Smooth muscle cell (in vitro differentiated cells): ENCODE results near the gene STBD1. TPM values are rescaled to one million over a fixed set of nuclear protein-coding genes. Genes with fewer than 3 reads are reported as not detected.
A peak's percentile ranks its signal among the peaks of the same experiment; 100 is the strongest.

Experiments
- DNase-seq: peaks from one replicate; lab custom pipeline; 2025; ENCODE audit not compliant: unreplicated experiment; lab: John Stamatoyannopoulos, UW
- H2AFZ ChIP-seq: fragments of 200-600 bp; sonication (generic); 2 replicates; pipeline ENCODE4 v1.6.0; 2016; ENCODE audit warnings: antibody characterized with exemption, low read depth, mild to moderate bottlenecking
- H3F3A ChIP-seq: fragments of 200-600 bp; sonication (generic); 2 replicates; pipeline ENCODE4 v1.6.0; 2017; ENCODE audit warnings: antibody characterized with exemption, low read depth
- H3K27ac ChIP-seq: fragments of 200-600 bp; sonication (generic); 2 replicates; pipeline ENCODE4 v1.5.1; 2016; ENCODE audit warnings: low read depth, mild to moderate bottlenecking
- H3K27me3 ChIP-seq: fragments of 200-600 bp; sonication (generic); 2 replicates; pipeline ENCODE4 v1.6.1; 2016; ENCODE audit warnings: low read depth, mild to moderate bottlenecking
- H3K36me3 ChIP-seq: fragments of 200-600 bp; sonication (generic); 2 replicates; pipeline ENCODE4 v1.5.1; 2016; ENCODE audit warnings: low read depth
- H3K4me1 ChIP-seq: fragments of 200-600 bp; sonication (generic); 2 replicates; pipeline ENCODE4 v1.5.1; 2016; ENCODE audit warnings: low read depth
- H3K4me2 ChIP-seq: fragments of 200-600 bp; sonication (generic); 2 replicates; pipeline ENCODE4 v1.6.0; 2016; ENCODE audit warnings: mild to moderate bottlenecking
- H3K4me3 ChIP-seq: fragments of 200-600 bp; sonication (generic); 2 replicates; pipeline ENCODE4 v1.5.1; 2016; ENCODE audit warnings: mild to moderate bottlenecking
- H3K79me2 ChIP-seq: fragments of 200-600 bp; sonication (generic); 2 replicates; pipeline ENCODE4 v1.6.0; 2016; ENCODE audit warnings: low read depth, mild to moderate bottlenecking
- H3K9ac ChIP-seq: fragments of 200-600 bp; sonication (generic); 2 replicates; pipeline ENCODE4 v1.6.0; 2016; ENCODE audit warnings: low read depth
- H3K9me3 ChIP-seq: fragments of 200-600 bp; sonication (generic); replicated peaks from 2 replicates; pipeline ENCODE4 v1.5.1; 2016; ENCODE audit warnings: low read depth
- H4K20me1 ChIP-seq: fragments of 200-600 bp; sonication (generic); 2 replicates; pipeline ENCODE4 v1.6.0; 2016; ENCODE audit warnings: low read depth
- CTCF ChIP-seq: fragments of 200-600 bp; sonication (generic); IDR thresholded peaks from 2 replicates; pipeline ENCODE4 v1.5.1; 2017; ENCODE audit warnings: borderline replicate concordance, mild to moderate bottlenecking, antibody characterized with exemption; ENCODE audit not compliant: insufficient read depth, poor library complexity, severe bottlenecking
- WGBS: methylation state at CpG from one replicate; pipeline ENCODE4 v1.1.7; 2016; ENCODE audit warnings: low lambda C conversion rate; 5-methylcytosine and 5-hydroxymethylcytosine counted together
- polyA plus RNA-seq: library from polyadenylated mRNA; unstranded; fragments of >200 nt; fragmentation: Nextera tagmentation; extraction: Ambion mirVana; gene quantifications from 2 replicates; pipeline ENCODE4 v1.2.1, GENCODE V29; 2016
- total RNA-seq: library from RNA; depleted of rRNA; stranded (reverse); fragments of >200 nt; gene quantifications from 2 replicates; pipeline ENCODE4 v1.2.3, GENCODE V29; 2014

STBD1 gene
- total and polyA plus RNA-seq, 2 experiments from 2014 or later = 7.5 to 14.3 TPM

- Histone ChIP-seq H3K79me2 (peaks cover 19% of the 10 kb centered on the region), H4K20me1 (no peaks in the 10 kb centered on the region), H3K36me3 (no peaks in the 10 kb centered on the region), H2AFZ (no peak overlapping the region), H3F3A (peaks cover 22% of the 10 kb centered on the region), H3K9me3 (peaks cover 8% of the 10 kb centered on the region), H3K27me3 (no peaks in the 10 kb centered on the region), H3K27ac (peak overlapping the region; percentile 78), H3K4me3 (no peak overlapping the region), H3K9ac (peak overlapping the region; percentile 1), H3K4me2 (peak overlapping the region; percentile 45), H3K4me1 (peaks cover 5% of the 10 kb centered on the region)
- WGBS = 33% methylated on average over 4 of the region's 4 CpGs
- no peak for DNase-seq
- TF ChIP-seq CTCF = no peak
Observed at GRCh38 chr4:76301068-76301774, 5.3 kb upstream of the STBD1 start.

- Histone ChIP-seq H3K4me2 (peak overlapping the region; percentile 45), H3K27ac (peak overlapping the region; percentile 78), H3K79me2 (peaks cover 19% of the 10 kb centered on the region), H4K20me1 (no peaks in the 10 kb centered on the region), H3K4me3 (no peak overlapping the region), H3K4me1 (peaks cover 5% of the 10 kb centered on the region), H3K9me3 (peaks cover 8% of the 10 kb centered on the region), H2AFZ (no peak overlapping the region), H3K36me3 (no peaks in the 10 kb centered on the region), H3K27me3 (no peaks in the 10 kb centered on the region), H3K9ac (peak overlapping the region; percentile 1), H3F3A (peaks cover 22% of the 10 kb centered on the region)
- no peak for TF ChIP-seq CTCF
- no peak for DNase-seq
- WGBS = 8% methylated on average over 1 of the region's 1 CpG
Observed at GRCh38 chr4:76301775-76302162, 4.8 kb upstream of the STBD1 start.

- WGBS = 75% methylated on average over 3 of the region's 3 CpGs
Observed at GRCh38 chr4:76302826-76303438, 3.6 kb upstream of the STBD1 start.

More at GRCh38 chr4:76302826-76303438, 3.6 kb upstream of the STBD1 start:
- H3K27me3 ChIP-seq = no peaks in the 10 kb centered on the region
- H3K9ac ChIP-seq = no peak overlapping the region
- peaks cover 8% of the 10 kb centered on the region for H3K9me3 ChIP-seq
- H3K79me2 ChIP-seq = peaks cover 29% of the 10 kb centered on the region
- H3K27ac ChIP-seq = no peak overlapping the region
- peaks cover 22% of the 10 kb centered on the region for H3F3A ChIP-seq
- no peaks in the 10 kb centered on the region for H3K36me3 ChIP-seq
- H2AFZ ChIP-seq = no peak overlapping the region
- H3K4me3 ChIP-seq = no peak overlapping the region
- H4K20me1 ChIP-seq = peaks cover 3% of the 10 kb centered on the region
- no peak for TF ChIP-seq CTCF
- H3K4me2 ChIP-seq = no peak overlapping the region
- no peak for DNase-seq
- H3K4me1 ChIP-seq = peaks cover 5% of the 10 kb centered on the region
